PC-9 (cell line): ENCODE data around the gene ITPKB.

ENCODE experiments used
- CTCF ChIP-seq: fragments of 200-600 bp; sonication (generic); conservative IDR thresholded peaks from 2 replicates; pipeline ENCODE4 v1.6.1; 2017; ENCODE audit warnings: mixed run types, antibody characterized with exemption, mild to moderate bottlenecking, moderate library complexity
- EZH2 ChIP-seq: fragments of 200-600 bp; sonication (generic); IDR thresholded peaks from 2 replicates; pipeline ENCODE4 v1.8.0; 2017; ENCODE audit warnings: antibody characterized with exemption, low read depth

DNA sequence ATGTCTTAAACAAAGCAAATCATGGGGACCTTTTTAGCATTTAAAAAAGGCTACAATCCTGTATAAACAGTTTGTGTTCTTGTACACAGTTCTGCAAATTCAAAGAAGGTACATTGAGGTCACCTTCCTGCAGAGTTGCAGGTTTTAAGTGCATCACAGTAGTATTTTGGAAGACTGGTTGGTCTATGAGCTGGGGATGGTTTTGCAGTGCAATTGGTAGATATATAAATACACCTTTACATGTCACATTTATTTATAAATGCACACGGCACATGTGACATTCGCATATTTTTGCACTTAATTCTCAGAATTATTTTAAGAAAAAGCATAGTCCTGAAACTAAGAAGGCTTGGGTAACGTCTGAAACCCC is 599 bp upstream of the ITPKB start:
- TF ChIP-seq CTCF = no peak
- TF ChIP-seq EZH2 = no peak
